ENCODE results near the gene PCDH9. TPM values are rescaled to one million over a fixed set of nuclear protein-coding genes. Genes with fewer than 3 reads are reported as not detected.

The PCDH9 gene
- total RNA-seq, 1 donor from 2014 or later: 1.7 TPM

DNA sequence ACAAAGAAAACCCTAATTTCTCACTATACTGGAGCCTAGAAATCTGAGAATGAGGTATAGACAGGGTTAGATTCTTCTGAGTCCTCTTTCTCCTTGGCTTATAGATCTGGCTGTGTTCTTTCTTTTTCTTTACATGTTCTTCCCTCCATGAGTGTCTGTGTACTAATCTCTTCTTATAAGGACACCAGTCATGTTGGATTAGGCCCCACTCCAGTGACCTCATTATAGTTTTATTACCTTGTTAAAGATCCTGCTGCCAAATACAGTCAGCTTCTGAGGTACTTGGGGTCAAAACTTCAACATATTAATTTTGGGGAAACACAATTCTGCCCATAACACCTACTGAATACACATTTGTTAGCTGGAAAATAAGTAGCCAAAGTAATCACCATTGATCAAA is 302.6 kb downstream of the PCDH9 start:
- no peak for DNase-seq (ENCODE audit: low spot score, unreplicated experiment)
- H3K4me1 Mint-ChIP-seq (ENCODE audit: low read depth): no peaks in the 10 kb centered on the region
- H3K27me3 Mint-ChIP-seq: no peaks in the 10 kb centered on the region
- H3K4me3 Mint-ChIP-seq (ENCODE audit: low read depth): no peak overlapping the region
- TF ChIP-seq, protein P1, sequence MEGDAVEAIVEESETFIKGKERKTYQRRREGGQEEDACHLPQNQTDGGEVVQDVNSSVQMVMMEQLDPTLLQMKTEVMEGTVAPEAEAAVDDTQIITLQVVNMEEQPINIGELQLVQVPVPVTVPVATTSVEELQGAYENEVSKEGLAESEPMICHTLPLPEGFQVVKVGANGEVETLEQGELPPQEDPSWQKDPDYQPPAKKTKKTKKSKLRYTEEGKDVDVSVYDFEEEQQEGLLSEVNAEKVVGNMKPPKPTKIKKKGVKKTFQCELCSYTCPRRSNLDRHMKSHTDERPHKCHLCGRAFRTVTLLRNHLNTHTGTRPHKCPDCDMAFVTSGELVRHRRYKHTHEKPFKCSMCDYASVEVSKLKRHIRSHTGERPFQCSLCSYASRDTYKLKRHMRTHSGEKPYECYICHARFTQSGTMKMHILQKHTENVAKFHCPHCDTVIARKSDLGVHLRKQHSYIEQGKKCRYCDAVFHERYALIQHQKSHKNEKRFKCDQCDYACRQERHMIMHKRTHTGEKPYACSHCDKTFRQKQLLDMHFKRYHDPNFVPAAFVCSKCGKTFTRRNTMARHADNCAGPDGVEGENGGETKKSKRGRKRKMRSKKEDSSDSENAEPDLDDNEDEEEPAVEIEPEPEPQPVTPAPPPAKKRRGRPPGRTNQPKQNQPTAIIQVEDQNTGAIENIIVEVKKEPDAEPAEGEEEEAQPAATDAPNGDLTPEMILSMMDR (IDR thresholded peaks at IDR 0.05; ENCODE audit: unreplicated experiment): no peak
- no peak overlapping the region for H3K27ac Mint-ChIP-seq
- H3K36me3 Mint-ChIP-seq (ENCODE audit: insufficient read depth): no peaks in the 10 kb centered on the region
- H3K9me3 Mint-ChIP-seq (ENCODE audit: low read depth): no peaks in the 10 kb centered on the region

DNA sequence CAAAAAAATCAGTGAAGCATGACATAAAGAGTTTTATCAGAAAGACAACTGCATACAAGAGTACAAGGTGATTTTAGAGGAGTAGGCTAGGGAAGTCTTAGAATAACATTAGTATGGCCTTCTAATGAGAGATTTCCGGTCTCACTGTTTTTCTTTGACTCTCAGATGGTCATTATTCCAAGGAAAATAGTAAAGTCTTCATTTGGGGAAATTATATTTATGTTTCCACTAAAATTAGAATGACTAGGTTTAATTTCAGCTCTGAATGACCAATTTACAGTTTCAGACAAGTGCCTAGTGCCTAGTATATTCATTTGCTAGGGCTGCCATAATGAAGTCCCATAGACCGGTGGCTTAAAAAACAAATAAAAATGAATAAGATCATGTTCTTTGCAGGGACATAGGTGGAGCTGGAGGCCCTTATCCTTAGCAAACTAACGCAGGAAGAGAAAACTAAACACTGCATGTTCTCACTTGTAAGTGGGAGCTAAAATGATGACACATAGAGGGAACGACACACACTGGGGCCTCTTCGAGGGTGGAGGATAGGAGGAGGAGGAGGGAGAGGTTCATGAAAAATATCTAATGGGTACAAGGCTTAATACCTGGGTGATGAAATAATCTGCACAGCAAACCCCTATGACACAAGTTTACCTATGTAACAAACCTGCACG is 303.1 kb downstream of the PCDH9 start:
- no peaks in the 10 kb centered on the region for H3K36me3 Mint-ChIP-seq (ENCODE audit: insufficient read depth)
- H3K9me3 Mint-ChIP-seq (ENCODE audit: low read depth): no peaks in the 10 kb centered on the region
- no peak overlapping the region for H3K4me3 Mint-ChIP-seq (ENCODE audit: low read depth)
- H3K27ac Mint-ChIP-seq: no peak overlapping the region
- TF ChIP-seq, protein P1 (IDR thresholded peaks at IDR 0.05; ENCODE audit: unreplicated experiment): no peak
- H3K4me1 Mint-ChIP-seq (ENCODE audit: low read depth): no peaks in the 10 kb centered on the region
- no peak for DNase-seq (ENCODE audit: low spot score, unreplicated experiment)
- no peaks in the 10 kb centered on the region for H3K27me3 Mint-ChIP-seq

DNA sequence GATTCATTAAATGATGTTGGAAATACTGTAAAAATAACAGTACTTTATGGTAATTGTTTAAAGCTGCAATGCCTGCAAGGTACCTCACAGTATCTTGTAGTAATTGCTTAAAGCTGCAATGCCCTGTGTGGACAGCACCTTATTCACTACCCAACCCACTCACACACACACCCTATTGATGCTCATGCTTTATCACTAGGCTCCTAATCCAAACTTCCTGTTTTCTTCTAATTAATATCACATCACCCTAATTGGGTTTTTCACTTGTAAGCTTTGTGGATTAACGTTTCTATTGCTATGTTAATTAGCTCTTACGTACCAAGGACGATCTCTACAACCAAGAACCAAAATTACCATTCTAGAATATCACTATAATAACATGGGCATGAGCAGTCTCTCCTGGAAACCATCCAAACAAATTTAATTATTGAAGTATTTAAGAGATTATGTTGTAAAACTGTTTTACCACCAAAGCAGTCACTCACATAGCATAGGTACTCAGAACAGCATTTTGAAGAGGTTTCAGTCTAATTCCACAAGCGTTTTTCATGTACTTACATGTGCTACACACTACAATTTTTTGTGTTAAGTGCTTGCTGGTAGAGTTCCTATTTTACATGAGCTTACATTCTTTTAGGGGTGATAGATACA is 303.8 kb downstream of the PCDH9 start:
- Mint-ChIP-seq H3K27me3 (no peaks in the 10 kb centered on the region), H3K4me3 (ENCODE audit: low read depth) (no peak overlapping the region), H3K4me1 (ENCODE audit: low read depth) (peaks cover 4% of the 10 kb centered on the region), H3K27ac (no peak overlapping the region), H3K36me3 (ENCODE audit: insufficient read depth) (no peaks in the 10 kb centered on the region), H3K9me3 (ENCODE audit: low read depth) (no peaks in the 10 kb centered on the region)
- TF ChIP-seq, protein P1 (IDR thresholded peaks at IDR 0.05; ENCODE audit: unreplicated experiment): no peak
- DNase-seq (ENCODE audit: low spot score, unreplicated experiment): no peak

DNA sequence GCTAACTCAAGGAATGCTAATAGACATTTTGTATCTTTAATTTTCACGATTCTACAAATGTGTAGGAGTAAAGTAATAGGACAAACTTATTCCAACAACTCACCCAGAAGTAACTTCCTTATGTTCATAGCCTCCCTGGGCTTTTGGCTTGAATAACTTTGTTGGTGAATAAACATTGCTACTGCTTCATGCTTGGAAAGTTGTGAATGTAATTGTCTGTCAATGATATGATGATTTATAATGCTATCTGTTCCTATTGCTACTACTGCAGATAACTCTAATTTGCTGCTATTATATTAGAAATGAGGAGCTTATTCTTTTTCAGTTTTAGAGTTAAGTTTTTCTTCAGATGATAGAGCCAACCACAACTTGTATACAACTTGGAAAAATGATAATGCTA is 307.7 kb downstream of the PCDH9 start:
- no peak for DNase-seq (ENCODE audit: low spot score, unreplicated experiment)
- Mint-ChIP-seq H3K4me1 (ENCODE audit: low read depth) (peaks cover 4% of the 10 kb centered on the region), H3K27me3 (no peaks in the 10 kb centered on the region), H3K27ac (no peak overlapping the region), H3K4me3 (ENCODE audit: low read depth) (no peak overlapping the region), H3K9me3 (ENCODE audit: low read depth) (peaks cover 6% of the 10 kb centered on the region), H3K36me3 (ENCODE audit: insufficient read depth) (no peaks in the 10 kb centered on the region)
- TF ChIP-seq, protein P1 (IDR thresholded peaks at IDR 0.05; ENCODE audit: unreplicated experiment): no peak

DNA sequence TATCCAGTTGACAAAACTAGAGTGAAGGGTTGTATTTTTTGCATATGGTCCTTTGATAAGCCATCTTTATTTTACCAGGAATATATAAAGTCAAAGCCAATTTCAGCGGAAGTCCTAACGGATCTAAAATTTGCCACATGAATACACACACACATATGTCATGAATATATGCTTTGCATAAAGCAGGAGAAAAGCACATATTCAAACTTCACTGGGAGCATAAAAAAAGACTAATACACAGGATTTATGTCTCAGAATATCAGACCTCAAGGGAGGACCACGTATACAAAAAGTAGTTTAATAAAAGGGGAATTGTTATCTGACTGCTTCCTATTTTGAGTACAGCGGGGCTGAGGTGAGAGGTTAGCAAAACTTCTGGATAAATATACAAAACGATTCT is 308.7 kb downstream of the PCDH9 start:
- no peaks in the 10 kb centered on the region for H3K36me3 Mint-ChIP-seq (ENCODE audit: insufficient read depth)
- no peak overlapping the region for H3K4me3 Mint-ChIP-seq (ENCODE audit: low read depth)
- H3K27ac Mint-ChIP-seq: no peak overlapping the region
- H3K27me3 Mint-ChIP-seq: no peaks in the 10 kb centered on the region
- H3K4me1 Mint-ChIP-seq (ENCODE audit: low read depth): peaks cover 4% of the 10 kb centered on the region
- no peak for DNase-seq (ENCODE audit: low spot score, unreplicated experiment)
- peaks cover 6% of the 10 kb centered on the region for H3K9me3 Mint-ChIP-seq (ENCODE audit: low read depth)
- TF ChIP-seq, protein P1 (IDR thresholded peaks at IDR 0.05; ENCODE audit: unreplicated experiment): no peak
